HCT116 (cell line): Measurements from ENCODE around the gene SLC43A3.

Experiments used
- POLR2A ChIP-seq: IDR thresholded peaks from 2 replicates; pipeline ENCODE4 v1.7.0; 2011; ENCODE audit warnings: borderline replicate concordance; ENCODE audit not compliant: insufficient read depth, insufficient read length; ENCODE audit errors: extremely low read depth
- YY1 ChIP-seq: IDR thresholded peaks from 2 replicates; pipeline ENCODE4 v1.6.1; 2011; ENCODE audit warnings: low read length, low read depth, moderate library complexity, mild to moderate bottlenecking; ENCODE audit not compliant: insufficient replicate concordance; ENCODE audit errors: extremely low read depth

DNA sequence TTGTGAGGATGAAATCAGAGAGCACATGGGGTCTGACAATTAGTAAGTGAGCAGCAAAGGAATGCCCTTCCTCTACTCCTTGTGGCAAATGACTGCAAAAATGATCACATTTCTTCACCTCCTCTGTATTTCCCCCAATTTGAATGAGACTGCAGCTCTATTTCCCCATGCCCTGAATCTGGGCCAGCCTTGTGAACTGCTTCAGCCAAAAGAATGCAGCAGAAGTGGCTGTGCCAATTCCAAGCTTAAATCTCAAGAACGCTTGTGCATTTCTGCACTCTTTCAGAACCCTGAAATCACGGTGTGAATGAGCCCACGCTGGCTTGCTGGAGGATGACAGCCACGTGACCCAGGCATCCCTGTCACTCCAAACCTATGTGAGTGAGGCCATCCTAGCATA is 9.9 kb downstream of the SLC43A3 start:
- no peak for TF ChIP-seq POLR2A
- no peak for TF ChIP-seq YY1
